SHP77 (cell line): Measurements from ENCODE around the gene UBE3D.
"Not testable (repeated sequence)": the region's sequence is repeated elsewhere in the genome, so short reads cannot be mapped to it uniquely, and the experiment has no call there.

Experiments
- DNase-seq, 2 experiments: peaks; one replicate each; lab custom pipeline; 2025; lab: John Stamatoyannopoulos, UW

Gene UBE3D

GRCh38 chr6:82914511-82914910, 151.1 kb downstream of the UBE3D start:
- DNase-seq = no peak

- no peak for DNase-seq
These were observed 154.8 kb downstream of the UBE3D start for GRCh38 chr6:82910820-82911219.

DNA sequence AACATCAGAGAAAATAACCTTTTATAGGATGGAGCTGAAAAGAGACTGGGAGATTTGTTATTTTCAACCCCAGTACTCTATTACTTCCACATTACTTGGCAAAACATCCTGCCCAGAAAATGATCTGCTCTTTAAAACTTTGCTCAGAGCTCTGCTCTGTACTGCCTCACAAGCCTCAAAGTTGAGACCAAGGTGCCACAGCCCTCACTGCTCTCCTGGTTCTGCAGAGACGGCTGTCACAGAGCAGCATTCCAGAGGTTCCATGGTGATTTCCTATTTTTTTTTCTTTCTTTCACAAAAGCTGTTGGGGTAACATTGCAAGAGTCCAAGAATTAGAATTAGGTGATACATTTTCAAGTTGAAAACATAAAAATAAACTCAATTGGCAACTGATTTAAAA, 155.2 kb downstream of the UBE3D start:
- no peak for DNase-seq

GRCh38 chr6:82909551-82909950, 156.1 kb downstream of the UBE3D start:
- DNase-seq = no peak

DNA sequence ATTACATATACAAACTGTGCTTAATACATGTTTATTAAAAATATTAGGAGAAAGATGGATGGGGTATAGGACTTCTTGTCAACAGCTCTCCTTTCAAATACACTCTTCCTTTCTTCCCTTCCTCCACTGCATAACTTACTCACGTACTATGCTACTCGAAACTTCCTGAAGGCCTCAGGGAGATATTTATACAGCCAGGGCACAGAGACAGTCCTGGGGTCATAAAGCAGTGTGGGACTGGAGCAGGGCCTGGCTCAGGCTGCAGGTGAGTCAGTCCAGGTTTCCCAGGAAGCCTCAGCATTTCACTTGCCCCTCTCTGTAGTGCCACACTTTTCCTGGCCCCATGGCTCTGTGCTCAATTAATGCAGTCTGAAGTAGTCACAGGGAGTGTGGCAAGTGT, 157.0 kb downstream of the UBE3D start:
- no peak for DNase-seq

GRCh38 chr6:82906951-82907350, 158.7 kb downstream of the UBE3D start:
- DNase-seq = no peak

DNA sequence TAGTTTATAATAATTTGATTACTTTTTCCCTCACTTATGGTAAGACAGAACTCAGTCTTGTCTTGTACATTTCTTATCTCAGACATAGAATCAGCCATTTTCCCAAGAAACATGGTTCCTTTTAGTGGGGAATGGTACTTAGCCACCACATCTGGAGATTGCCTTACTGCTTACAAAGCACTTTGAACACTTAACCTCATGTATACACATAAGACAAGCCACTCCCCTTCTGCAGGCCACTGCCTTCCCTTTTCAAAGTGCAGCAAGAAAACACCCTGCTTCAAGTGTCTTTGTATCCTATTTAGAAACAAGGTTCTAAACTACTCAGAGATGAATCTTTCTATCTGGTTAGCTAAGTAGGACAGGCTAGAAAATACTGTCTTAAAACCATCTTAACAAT, 159.2 kb downstream of the UBE3D start:
- DNase-seq = no peak

GRCh38 chr6:82904860-82905259, 160.8 kb downstream of the UBE3D start:
- no peak for DNase-seq

GRCh38 chr6:82904257-82904656, 161.4 kb downstream of the UBE3D start:
- DNase-seq = no peak

DNA sequence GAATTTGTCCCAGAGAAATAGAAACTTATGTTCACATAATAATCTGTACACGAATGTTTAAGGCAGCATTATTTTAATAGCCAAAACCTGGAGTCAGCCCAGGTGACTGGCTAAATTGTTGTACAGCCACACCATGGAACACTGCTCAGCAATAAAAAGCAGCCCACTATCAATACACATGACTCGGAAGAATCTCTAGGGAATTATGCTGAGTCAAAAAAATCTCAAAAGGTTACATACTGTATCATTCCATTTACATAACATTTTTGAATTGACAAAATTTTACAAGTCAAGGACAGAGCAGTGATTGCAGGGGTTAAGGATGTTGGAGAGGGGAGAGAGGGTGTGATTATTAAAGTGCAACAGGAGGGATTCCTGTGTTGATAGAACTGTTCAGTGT, 163.4 kb downstream of the UBE3D start:
- no peak for DNase-seq

GRCh38 chr6:82894653-82895259, 170.9 kb downstream of the UBE3D start:
- DNase-seq = no peak

- DNase-seq = no peak
These were observed 171.6 kb downstream of the UBE3D start for GRCh38 chr6:82893889-82894652.

GRCh38 chr6:82891503-82891902, 174.1 kb downstream of the UBE3D start:
- not testable (repeated sequence) for DNase-seq

- no peak for DNase-seq
These were observed 174.6 kb downstream of the UBE3D start for GRCh38 chr6:82891076-82891475.

DNA sequence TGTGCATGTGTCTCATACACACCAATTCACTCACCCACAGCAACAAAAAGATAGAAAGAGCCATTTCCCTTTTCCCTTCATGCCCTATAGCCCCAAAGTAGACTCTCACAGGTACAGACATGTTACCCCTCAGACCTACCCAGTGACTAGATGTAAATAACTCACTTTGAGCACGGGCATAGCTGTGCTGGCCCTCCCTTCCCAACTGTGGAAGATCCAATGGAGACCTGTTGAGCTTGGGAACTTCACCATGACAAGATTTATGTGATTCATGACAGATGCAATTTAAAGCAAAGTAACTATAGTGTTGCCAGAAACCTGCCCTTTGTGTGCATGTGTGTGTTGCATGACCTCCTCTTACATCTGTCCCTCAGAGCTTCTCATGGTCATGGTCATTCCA, 175.4 kb downstream of the UBE3D start:
- no peak for DNase-seq

DNA sequence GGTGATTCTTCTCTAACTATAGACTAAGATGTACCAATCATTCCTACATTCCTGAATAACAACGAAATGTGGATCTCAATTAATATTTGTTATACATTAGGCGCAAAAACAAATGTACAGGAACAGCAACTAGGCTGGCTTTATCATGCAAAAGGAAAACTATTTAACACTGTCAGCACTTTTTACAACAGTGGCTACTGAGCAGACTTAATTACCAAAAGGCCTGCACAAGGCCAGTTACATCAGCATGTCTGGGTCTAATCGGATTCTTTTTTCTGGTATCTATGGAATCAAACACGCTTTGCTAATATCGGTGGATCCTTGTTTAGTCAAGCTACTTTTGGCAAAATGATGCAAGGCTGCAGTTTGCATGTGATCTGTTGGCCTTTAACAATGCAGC, 176.5 kb downstream of the UBE3D start:
- DNase-seq = no peak

DNA sequence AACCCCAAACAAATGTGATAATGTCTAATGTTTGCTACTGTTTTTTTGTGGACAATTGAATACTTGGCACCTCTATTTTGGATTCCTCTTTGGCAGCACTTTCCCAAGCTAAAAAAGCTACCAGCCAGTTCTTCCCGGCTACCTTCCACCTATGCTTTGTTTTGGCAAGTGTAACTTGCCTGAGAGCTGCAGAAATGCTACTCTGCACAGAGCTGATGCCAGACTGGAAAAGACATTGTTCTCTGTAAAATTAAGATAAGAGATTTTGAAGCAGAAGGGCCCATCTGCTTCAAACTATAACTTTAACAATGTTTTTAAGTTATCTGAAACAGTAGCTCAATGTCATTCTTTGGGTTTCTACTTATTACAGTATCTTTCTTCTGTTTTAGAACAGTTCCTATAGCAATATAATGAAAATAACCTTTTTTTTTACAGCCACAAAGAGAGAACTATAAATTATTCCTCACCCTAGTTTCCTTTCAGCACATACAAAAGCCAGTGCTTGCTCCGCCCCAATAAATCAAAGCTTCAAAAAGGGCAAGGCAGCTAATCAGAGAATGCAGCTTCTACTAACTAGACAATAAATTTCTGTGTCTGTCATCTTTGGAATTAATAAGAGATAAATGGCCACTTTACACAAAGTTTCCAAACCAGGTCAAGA, 183.1 kb downstream of the UBE3D start:
- DNase-seq = no peak

DNA sequence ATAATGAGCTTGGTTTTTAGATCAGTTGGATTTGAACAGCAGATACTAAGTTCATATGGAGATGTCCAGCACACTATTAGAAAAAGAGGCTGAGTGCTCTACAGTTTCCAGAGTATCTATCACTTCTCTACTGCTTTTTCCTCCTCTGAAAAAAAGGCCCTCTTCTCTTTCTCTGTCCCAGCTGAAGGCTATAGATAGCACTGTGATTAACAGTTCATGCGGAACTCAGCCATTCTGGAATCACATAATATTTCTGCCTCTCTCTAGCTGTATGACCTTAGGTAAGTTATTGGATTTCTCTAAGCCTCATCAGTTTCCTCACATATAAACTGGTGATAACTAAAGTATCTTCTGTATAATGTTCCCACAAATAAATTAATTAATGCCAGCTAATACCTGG, 184.1 kb downstream of the UBE3D start:
- DNase-seq = no peak

- no peak for DNase-seq
These were observed 186.8 kb downstream of the UBE3D start for GRCh38 chr6:82878812-82879211.

DNA sequence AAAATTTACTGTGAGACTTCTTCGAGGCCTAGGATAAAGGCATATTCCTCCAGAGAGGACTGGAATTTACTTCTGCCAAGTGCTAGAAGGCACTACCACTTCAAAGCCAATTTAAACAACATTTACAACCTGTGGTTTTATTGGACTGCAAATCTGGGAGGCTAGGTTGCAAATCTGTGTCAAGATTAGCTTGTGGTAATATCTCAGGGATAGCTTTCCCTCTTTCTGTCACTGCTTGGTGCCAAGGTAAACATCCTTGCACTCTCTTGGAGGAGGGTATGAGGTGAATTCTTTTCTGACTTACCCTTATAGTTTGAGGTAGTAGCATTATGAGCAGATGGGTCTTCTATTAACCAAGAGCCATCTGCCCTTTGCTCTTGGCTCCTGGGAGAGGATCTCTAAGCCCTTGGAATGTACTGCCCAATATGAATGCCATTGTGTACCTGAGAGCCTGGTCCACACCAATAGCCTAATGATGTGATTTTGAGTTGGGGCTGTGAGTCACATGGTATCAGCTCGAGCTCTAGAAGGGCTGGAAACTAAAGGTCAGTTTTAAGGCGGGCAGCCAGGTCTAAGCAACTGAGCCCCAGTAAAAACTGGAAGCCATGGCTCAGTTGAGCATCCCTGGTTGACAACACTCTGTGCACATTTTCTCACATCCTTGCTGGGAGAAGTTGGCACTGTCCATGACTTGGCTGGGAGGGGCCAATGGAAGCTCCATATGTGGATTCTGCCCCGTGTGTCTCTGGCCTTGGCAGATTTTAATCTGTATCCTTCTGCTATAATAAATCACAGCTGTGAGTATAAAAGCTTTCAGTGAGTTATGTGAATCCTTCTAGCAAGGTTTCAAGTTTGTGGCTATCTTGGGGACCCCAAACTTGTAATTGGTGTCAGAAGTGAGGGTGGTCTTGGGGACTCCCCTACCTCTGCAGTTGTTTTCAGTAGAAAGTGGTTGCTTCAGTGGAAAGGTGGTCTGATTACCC, 188.1 kb downstream of the UBE3D start:
- no peak for DNase-seq

DNA sequence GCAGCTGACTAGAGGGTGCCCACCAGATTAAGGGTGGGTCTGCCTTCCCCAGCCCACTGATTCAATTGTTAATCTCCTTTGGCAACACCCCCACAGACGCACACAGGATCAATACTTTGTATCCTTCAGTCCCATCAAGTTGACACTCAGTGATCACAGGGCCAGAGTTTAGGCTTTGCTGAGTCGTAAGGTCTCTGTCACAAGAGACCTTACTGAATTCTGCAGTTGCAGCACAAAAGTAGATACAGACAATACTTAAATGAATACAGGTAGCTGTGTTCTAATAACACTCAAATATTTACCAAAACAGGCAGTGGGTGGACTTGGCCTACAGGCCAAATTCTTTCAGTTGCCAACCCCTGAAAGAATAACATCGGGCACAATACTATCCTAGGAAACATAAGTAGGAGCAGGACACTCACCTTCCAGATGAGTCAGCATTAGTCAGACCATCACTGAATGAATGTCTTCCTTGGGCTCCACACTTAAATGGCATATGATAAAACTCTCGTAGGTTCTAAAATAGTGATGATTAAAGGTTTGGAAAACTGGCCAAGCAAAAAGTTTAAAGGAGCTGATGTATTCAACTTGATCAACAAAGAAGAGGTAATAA, 190.0 kb downstream of the UBE3D start:
- DNase-seq = no peak

DNA sequence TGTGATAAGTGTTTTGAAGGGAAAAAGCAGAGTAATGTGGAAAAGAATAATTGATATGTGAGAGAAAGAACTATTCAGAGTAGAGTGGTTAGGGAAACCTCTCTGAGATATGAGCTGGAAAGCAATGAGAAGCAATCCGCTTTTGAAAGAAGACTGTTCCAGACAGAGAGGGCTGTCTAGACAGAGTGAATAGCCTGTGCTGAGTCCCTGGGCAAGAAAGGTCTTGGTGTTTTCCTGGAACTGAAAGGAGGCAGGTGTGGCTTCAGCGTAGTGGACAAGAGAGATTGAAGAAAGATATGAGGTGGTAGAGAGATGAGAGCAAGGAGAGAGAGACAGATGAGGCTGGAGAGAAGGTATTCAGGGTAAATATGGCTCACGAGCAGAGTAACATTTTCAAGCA, 190.8 kb downstream of the UBE3D start:
- no peak for DNase-seq
